Suprapubic skin (tissue), 4 donors: ENCODE measurements around the gene PIK3CD.

Experiments
- EP300 ChIP-seq: sonication (generic); formaldehyde crosslinking; IDR thresholded peaks from one replicate; pipeline ENCODE4 v1.6.1; 2017; ENCODE audit warnings: antibody characterized with exemption
- POLR2A ChIP-seq, 2 donors: fragments of 450-650 bp; IDR thresholded peaks; one replicate each; pipeline ENCODE4 v1.6.1; 2017; ENCODE audit warnings: antibody characterized with exemption in 2 of 2, mild to moderate bottlenecking in 2 of 2, moderate library complexity in 2 of 2
- POLR2AphosphoS5 ChIP-seq, 3 donors: sonication (generic); formaldehyde crosslinking; IDR thresholded peaks; one replicate each; pipeline ENCODE4 v1.6.1; 2017; ENCODE audit warnings: antibody characterized with exemption in 3 of 3
- TF ChIP-seq, protein P1 (sequence below), 2 donors: fragments of 200-600 bp in 1 of 2; fragments of 450-650 bp in 1 of 2; sonication (generic) in 1 of 2; IDR thresholded peaks; one replicate each; pipeline ENCODE4 v1.5.1; 2016 to 2019; ENCODE audit warnings: antibody characterized with exemption in 2 of 2, mild to moderate bottlenecking in 1 of 2, moderate library complexity in 1 of 2

DNA sequence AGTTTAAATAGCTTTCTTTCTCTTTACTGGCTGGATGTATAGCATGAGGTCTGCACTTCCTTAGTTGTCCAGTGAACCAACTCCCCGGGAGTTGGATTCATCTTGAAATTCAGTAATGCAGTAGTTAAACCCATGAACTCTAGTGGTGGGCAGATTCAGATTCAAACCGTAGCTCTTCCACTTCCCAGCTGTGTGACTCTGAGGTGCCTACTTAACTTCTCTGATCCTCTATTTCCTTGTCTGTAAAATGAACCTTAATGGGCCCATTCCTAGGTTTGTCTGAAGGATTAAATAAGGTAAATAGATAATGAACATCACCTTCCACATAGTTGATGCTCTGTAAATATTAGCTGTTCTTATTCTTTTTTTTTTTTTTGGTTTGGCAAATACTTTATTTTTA is 16.5 kb downstream of the PIK3CD start:
- TF ChIP-seq POLR2AphosphoS5 (IDR thresholded peaks at IDR 0.05) (no peak), POLR2A (IDR thresholded peaks at IDR 0.05) (no peak), EP300 (no peak)
- TF ChIP-seq, protein P1, sequence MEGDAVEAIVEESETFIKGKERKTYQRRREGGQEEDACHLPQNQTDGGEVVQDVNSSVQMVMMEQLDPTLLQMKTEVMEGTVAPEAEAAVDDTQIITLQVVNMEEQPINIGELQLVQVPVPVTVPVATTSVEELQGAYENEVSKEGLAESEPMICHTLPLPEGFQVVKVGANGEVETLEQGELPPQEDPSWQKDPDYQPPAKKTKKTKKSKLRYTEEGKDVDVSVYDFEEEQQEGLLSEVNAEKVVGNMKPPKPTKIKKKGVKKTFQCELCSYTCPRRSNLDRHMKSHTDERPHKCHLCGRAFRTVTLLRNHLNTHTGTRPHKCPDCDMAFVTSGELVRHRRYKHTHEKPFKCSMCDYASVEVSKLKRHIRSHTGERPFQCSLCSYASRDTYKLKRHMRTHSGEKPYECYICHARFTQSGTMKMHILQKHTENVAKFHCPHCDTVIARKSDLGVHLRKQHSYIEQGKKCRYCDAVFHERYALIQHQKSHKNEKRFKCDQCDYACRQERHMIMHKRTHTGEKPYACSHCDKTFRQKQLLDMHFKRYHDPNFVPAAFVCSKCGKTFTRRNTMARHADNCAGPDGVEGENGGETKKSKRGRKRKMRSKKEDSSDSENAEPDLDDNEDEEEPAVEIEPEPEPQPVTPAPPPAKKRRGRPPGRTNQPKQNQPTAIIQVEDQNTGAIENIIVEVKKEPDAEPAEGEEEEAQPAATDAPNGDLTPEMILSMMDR (IDR thresholded peaks at IDR 0.05) = no peak
